Germinal center (tissue), 1 donor: ENCODE results near the gene FLII.
"Not testable (repeated sequence)": the region's sequence is repeated elsewhere in the genome, so short reads cannot be mapped to it uniquely, and the experiment has no call there.

Experiments
- DNase-seq: peaks from one replicate; pipeline ENCODE4 v3.0.0; 2012; ENCODE audit warnings: mixed read lengths, low spot score

Gene FLII

GRCh38 chr17:18258356-18259038 is at the start of gene FLII:
TSS of gene FLII (minus strand) at chr17:18258738. CDS start at chr17:18258690, 48 bp downstream.
- DNase-seq = peak; percentile 73

DNA sequence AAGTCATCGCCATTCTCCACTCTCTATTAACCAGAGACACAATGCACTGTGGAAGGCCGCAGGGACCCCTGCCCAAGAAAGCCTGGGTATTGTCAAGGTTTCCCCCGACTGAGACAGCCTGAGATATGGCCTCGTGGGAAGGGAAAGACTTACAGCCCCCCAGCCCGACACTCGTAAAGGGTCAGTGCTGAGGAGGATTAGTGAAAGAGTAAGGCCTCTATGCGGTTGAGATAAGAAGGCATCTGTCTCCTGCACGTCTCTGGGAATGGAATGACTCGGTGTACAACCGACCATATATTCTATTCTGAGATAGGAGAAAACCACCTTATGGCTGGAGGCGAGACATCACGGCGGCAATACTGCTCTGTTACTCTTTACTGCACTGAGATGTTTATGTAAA is 44.7 kb upstream of the FLII start:
- DNase-seq = not testable (repeated sequence)

DNA sequence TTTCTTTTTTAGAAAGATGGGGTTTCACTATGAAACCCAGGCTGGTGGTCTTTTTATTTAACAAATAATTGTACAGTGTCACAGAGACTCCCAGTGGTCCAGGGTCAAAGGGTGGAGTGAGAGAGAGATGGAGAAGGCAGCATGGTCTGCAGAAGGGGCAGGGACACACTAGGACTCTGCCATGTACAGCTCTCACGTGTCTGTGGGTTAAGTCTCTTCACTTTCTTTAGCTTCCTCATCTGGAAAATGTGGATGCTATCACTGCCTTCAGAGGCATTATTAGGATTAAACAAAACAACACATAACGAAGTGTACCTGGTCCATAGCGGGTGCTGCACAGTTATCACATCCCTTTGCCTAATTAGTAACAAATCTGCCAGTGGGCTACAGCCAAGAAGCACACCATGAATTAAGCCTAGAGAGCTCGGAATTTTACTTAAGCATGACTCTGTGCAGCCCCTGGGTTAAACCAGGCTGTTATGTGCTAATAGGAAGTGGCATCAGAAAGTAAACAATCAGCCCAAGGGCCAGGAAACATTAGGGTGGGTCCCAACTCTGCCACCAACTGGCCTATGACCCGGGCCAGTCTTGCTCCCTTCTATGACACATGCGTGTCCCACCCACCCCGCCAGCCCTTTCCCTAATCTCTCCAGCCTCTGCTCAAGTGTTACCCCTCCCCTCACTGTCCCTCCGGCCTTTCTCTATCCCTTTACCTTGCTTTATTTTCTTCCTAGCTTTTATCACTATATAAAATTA is 42.4 kb upstream of the FLII start:
- no peak for DNase-seq

GRCh38 chr17:18298061-18298460 is 39.5 kb upstream of the FLII start:
- not testable (repeated sequence) for DNase-seq

GRCh38 chr17:18291718-18292540 is 33.4 kb upstream of the FLII start:
- no peak for DNase-seq

GRCh38 chr17:18285296-18285695 is 26.8 kb upstream of the FLII start:
- DNase-seq = no peak

DNA sequence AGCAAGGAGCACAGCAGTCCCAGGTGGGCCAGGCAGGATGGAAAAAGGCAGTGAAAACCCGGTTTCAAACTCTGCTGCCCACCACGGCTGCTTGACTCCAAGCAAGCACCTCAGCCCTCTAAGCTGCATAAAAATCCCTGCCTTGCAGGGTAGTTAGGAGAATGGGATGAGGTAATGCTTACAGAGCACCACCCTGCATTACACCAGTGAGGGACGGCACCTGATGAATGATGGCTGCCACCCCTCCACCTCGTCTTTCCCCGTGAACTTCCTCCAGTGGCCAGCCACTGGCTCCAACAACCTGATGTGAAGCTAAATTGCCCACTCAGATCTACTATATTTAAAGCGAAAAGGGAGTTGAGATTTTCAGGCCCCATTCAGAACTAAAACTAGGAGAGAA is 23.2 kb upstream of the FLII start:
- no peak for DNase-seq

GRCh38 chr17:18280766-18281371 is 22.3 kb upstream of the FLII start:
- DNase-seq = no peak

DNA sequence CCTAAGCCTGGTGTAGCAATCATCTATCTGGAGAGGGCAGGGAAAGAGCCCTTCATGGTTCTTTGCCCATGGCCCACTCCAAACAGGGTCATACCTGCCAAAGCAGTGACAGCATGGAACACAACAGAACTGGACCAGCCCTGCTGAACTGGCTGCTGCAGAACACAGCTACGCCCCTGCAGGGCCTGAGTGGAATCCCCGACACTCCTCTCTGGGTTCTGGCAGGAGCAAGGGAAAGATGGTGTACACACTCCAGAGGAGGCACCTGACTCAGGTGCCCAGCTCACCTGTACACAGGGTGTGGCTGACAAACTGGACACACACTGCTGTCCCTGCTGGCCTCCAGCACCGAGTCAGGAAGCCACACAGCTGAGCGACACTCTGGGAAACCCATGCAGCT is 21.7 kb upstream of the FLII start:
- DNase-seq = no peak

GRCh38 chr17:18278867-18279266 is 20.3 kb upstream of the FLII start:
- no peak for DNase-seq

DNA sequence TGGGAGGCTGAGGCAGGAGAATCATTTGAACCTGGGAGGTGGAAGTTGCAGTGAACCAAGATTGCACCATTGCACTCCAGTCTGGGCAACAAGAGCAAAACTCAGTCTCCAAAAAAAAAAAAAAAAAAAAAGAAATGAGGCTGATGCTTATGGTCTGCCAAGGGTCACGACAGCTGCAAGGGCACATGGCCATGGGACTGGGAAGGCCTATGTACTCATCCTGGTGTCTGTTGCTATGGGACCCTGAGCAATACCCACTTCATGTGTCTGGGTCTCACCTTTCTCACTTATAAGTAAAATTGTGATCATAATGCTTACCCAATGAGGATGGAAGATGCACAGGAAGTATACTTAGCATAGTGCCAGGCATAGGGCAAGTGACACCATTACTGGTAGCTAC is 18.5 kb upstream of the FLII start:
- no peak for DNase-seq

- no peak for DNase-seq
Observed at GRCh38 chr17:18270046-18270931, 11.8 kb upstream of the FLII start.

- no peak for DNase-seq
Observed at GRCh38 chr17:18267927-18268711, 9.6 kb upstream of the FLII start.

- DNase-seq = no peak
Observed at GRCh38 chr17:18267366-18267765, 8.8 kb upstream of the FLII start.

DNA sequence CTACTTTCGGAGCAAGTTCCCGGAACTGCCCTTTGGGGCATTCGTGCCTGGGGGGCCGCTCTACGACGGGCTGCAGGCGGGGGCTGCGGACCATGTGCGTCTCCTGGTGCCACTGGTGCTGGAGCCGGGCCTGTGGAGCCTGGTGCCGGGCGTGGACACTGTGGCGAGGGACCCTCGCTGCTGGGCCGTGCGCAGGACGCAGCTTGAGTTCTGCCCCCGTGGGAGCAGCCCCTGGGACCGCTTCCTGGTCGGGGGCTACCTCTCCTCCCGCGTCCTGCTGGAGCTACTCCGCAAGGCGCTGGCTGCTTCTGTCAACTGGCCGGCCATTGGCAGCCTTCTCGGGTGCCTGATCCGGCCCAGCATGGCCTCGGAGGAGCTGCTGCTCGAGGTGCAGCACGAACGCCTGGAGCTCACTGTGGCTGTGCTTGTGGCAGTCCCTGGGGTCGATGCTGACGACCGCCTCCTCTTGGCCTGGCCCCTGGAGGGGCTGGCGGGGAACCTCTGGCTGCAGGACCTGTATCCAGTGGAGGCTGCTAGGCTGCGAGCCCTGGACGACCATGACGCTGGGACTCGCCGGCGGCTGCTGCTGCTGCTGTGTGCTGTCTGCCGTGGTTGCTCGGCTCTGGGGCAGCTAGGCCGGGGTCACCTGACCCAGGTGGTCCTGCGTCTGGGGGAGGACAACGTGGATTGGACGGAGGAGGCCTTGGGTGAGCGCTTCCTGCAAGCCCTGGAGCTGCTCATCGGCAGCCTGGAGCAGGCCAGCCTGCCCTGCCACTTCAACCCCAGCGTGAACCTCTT is 5.5 kb upstream of the FLII start:
- no peak for DNase-seq

- no peak for DNase-seq
Observed at GRCh38 chr17:18262641-18263040, 4.1 kb upstream of the FLII start.

- DNase-seq = no peak
Observed at GRCh38 chr17:18262111-18262510, 3.6 kb upstream of the FLII start.

GRCh38 chr17:18261659-18262058 is 3.1 kb upstream of the FLII start:
- DNase-seq = no peak

DNA sequence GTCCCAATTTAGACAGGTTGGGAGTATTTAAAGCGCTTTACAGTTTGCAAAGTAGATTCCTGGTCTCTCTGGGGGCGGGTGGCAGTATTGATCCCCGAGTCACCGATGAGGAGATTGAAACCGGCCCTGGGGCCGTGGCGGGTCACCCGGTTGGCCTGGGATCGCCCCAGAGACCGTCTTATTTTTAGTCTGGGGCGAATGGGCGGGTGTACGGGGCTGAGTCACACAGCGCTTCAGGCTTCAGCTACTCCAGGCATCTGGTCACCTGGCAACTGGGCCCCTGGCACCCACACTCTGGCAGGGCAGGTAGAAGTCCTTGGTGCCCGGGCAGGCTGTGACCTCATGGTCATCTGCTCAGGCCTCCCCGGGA is 2.6 kb upstream of the FLII start:
- DNase-seq = peak; percentile 53
